GM13976 (cell line): ENCODE results near the gene CFAP68.

Experiments used
- DNase-seq: peaks from one replicate; pipeline ENCODE4 v3.0.0; 2012; ENCODE audit warnings: low spot score
- CTCF ChIP-seq: IDR thresholded peaks from 2 replicates; pipeline ENCODE4 v1.5.1; 2012; ENCODE audit warnings: borderline replicate concordance, mild to moderate bottlenecking; ENCODE audit not compliant: insufficient read depth; ENCODE audit errors: extremely low read depth, missing control alignments, control extremely low read depth
- in situ Hi-C: fragments of 300-500 bp; cut with MboI; formaldehyde crosslinking; loops from one replicate; pipeline ENCODE4 v1.12.0; 2022; ENCODE audit warnings: low sequenced_read_pairs, mixed read lengths, inconsistent platforms; ENCODE audit not compliant: unreplicated experiment

Gene CFAP68

GRCh38 chr11:111860257-111860656 is 19.1 kb upstream of the CFAP68 start:
- no peak for DNase-seq
- in situ Hi-C loops: no loop called here
- TF ChIP-seq CTCF: no peak

- in situ Hi-C loops: no loop called here
- no peak for TF ChIP-seq CTCF
- no peak for DNase-seq
Observed at GRCh38 chr11:111870113-111870512, 9.2 kb upstream of the CFAP68 start.

GRCh38 chr11:111870522-111870885 is 8.8 kb upstream of the CFAP68 start:
- TF ChIP-seq CTCF: no peak
- in situ Hi-C loops: no loop called here
- no peak for DNase-seq

- in situ Hi-C loops: no loop called here
- peak; percentile 89 for DNase-seq
- TF ChIP-seq CTCF: no peak
Observed at GRCh38 chr11:111870886-111871692, 8.3 kb upstream of the CFAP68 start, which contains the start of gene ALG9. TSS of gene ALG9 (minus strand) at chr11:111871581. CDS start at chr11:111871482, 99 bp downstream.

GRCh38 chr11:111871693-111872161 is 7.6 kb upstream of the CFAP68 start:
- no peak for TF ChIP-seq CTCF

GRCh38 chr11:111878385-111878848 is 924 bp upstream of the CFAP68 start:
- DNase-seq: no peak
- no peak for TF ChIP-seq CTCF
- in situ Hi-C loops: no loop called here

More at GRCh38 chr11:111871693-111872161, 7.6 kb upstream of the CFAP68 start:
- in situ Hi-C loops: no loop called here
- DNase-seq: no peak

- no peak for TF ChIP-seq CTCF
- no peak for DNase-seq
- in situ Hi-C loops: no loop called here
Observed at GRCh38 chr11:111879637-111879960, 258 bp downstream of the CFAP68 start.
